Retinal pigment epithelial cell (primary cell): ENCODE data around the gene OTUB2.
A peak's percentile ranks its signal among the peaks of the same experiment; 100 is the strongest.

Experiments used
- DNase-seq: peaks from one replicate; pipeline ENCODE4 v3.0.0-alpha.2; 2010; ENCODE audit warnings: low read depth
- H3K4me3 ChIP-seq: 2 replicates; pipeline ENCODE4 v1.5.1; 2011; ENCODE audit warnings: mild to moderate bottlenecking, low read length, control low read depth, moderate library complexity
- TF ChIP-seq, protein P1 (sequence below): conservative IDR thresholded peaks from 2 replicates; pipeline ENCODE4 v1.5.1; 2011; ENCODE audit warnings: low read depth, low read length, control low read depth, inconsistent platforms

The OTUB2 gene

DNA sequence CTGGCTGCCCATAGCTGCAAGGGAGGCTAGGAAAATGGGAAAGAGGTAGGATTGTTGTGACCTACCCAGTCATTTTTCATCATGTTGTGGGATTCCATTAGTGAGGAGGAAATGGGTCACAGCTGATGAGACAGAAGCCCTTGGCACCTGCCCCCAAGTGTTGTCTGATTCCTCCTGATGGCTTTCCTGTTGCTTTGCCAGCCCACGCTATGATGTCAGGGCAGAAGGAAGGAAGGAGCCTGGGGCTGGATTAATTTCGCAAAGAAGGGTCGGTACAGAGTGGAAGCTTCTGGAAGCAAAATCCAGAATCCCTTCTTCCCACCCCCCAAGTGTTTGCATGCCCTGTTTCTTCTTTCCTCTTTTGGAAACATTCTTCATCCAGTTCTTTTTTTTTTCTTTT lies 8.7 kb downstream of the OTUB2 start:
- TF ChIP-seq, protein P1, sequence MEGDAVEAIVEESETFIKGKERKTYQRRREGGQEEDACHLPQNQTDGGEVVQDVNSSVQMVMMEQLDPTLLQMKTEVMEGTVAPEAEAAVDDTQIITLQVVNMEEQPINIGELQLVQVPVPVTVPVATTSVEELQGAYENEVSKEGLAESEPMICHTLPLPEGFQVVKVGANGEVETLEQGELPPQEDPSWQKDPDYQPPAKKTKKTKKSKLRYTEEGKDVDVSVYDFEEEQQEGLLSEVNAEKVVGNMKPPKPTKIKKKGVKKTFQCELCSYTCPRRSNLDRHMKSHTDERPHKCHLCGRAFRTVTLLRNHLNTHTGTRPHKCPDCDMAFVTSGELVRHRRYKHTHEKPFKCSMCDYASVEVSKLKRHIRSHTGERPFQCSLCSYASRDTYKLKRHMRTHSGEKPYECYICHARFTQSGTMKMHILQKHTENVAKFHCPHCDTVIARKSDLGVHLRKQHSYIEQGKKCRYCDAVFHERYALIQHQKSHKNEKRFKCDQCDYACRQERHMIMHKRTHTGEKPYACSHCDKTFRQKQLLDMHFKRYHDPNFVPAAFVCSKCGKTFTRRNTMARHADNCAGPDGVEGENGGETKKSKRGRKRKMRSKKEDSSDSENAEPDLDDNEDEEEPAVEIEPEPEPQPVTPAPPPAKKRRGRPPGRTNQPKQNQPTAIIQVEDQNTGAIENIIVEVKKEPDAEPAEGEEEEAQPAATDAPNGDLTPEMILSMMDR, result no peak
- no peak for DNase-seq
- H3K4me3 ChIP-seq, result no peak overlapping the region

DNA sequence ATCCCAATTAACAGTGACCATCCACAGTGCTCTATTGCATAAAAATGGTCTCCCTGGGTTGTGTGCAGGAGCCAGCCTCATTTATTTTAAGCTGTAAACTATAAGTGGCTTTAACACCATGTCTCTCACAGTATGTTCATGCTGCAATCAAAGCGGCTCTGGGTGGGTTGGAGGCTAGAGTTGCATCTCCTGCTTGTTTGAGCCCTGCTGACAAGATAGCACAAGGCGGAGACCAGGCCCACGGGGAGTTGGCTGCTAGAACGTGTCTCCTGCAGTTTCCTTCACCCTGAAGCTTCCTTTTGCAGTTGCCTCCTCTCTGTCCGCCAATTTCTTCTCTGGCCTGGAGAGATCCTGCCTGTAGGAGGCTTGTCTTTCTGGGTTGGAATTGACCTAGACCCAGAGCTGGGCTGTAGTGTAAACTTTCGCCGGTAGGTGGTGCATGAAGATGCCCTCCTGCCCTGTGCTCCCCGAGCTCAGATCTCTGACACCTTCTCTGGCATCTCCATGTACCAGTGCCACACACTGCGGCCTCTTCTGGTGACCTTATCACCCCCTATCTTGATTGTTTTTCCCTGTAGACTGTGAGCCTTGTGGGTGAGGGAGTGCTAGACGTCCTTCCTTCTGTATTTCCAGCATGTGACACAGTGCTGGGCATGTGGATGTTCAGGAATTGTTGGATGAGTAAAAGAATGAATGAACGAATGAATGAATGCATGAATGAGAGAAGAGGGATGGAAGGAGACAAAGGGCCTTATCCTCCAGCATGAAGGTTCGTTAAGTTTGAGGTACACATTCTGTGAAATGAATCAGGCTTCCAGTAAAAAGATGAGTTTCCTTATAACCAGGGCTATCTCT lies 10.4 kb downstream of the OTUB2 start:
- H3K4me3 ChIP-seq, result no peak overlapping the region
- TF ChIP-seq, protein P1, result peak; percentile 86
- no peak for DNase-seq

DNA sequence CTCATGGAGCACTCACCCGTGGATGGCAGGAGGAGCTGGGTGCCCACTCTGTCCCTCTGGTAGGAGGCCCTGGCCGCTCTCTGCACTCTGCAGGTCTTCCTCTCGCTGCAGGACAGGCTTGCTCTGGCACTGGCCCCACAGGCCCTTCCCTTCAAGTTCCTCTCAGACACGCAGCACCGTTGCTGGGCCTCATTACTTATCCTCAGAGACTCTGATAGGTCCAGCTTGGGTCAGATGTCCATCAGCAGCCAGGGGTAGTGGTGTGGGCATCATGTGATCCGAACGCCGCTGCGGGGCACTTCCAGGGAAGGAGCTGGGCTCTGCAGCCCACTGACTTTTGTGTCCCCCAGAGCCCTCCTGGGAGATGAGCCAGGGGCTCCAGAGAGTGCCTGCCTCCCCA lies 11.8 kb downstream of the OTUB2 start:
- TF ChIP-seq, protein P1, result no peak
- no peak overlapping the region for H3K4me3 ChIP-seq
- DNase-seq, result no peak

DNA sequence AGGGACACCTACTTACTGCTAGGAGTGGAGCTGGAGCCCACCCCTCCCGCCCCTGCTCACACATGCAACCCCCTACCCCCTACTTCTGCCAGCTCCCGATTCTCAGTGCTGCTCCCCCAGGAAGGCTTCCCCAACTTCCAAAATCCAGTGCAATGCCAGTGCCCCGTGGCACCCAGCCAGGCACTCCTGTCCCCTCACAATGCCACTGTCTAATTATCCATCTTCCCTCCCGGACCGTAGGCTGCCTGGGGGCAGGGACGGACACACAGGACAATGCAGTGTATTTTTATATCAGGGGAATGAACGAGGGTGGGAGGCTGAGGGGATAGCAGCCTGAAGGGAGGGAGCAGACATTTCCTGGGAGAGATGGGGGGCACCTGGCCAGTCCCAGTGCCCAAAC lies 12.4 kb downstream of the OTUB2 start:
- DNase-seq, result no peak

DNA sequence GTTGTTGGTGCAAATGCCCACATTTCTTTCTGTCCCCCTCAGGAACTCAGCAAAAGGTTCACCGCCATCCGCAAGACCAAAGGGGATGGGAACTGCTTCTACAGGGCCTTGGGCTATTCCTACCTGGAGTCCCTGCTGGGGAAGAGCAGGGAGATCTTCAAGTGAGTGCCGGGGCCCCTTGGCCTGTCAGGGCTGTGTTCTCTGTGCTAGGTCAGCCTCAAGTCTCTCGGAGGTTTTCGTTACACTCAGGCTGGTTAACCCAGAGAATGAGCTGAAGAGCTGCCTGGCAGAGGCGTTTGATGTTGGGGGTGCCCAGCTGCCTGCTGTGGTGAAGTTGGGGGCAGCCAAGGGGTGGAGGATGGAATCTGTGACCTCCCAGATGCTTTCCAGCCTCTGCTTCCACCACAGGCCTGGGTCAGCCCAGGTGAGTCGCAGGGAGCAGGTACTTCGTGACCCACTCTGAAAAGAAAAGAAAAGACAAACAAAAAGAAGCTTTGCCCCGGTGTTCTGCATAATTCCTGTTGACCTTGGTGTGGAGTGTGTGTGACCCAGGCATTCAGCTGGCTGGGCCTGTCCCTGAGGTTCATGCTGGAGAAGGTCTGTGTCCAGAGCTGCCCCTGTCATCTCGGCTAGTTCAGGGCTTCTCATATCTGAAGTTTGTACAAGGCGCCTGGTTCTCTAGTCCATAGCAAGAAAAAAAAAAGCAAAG lies 12.9 kb downstream of the OTUB2 start:
- no peak for DNase-seq
- H3K4me3 ChIP-seq, result no peak overlapping the region
- TF ChIP-seq, protein P1, result no peak

More for the DNA sequence above, 12.4 kb downstream of the OTUB2 start:
- TF ChIP-seq, protein P1, result no peak
- H3K4me3 ChIP-seq, result no peak overlapping the region

DNA sequence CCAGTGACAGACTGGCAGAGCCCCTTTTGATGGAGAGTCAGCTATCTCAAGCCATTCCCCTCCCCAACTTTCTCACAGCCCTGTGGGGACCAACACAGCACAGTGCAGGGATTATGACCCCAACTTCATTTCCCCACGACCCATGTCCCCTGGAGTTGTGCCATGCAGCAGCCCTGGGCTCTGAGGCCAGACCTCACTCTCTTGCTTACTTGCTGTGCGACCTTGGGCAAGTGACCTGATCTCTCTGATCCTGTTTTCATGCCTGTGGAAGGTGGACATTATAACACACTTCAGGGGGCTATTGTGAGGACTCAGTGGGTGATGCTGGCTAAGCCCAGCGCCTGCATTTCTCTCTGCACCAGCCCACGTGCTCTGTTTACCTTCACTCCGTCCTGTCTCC lies 14.1 kb downstream of the OTUB2 start:
- no peak for DNase-seq
- TF ChIP-seq, protein P1, result no peak
- H3K4me3 ChIP-seq, result no peak overlapping the region
